Stimulated activated CD8-positive, alpha-beta memory T cell treated with anti-CD3 and anti-CD28 coated beads, Interleukin-15, amount 100 ng/mL, for 4 hours (primary cell): ENCODE results near the gene ARHGAP35.
"Not testable (repeated sequence)": the region's sequence is repeated elsewhere in the genome, so short reads cannot be mapped to it uniquely, and the experiment has no call there.

Source experiments
- DNase-seq, 2 donors: peaks; one replicate each; pipeline ENCODE4 v3.0.0-alpha.2; 2020; ENCODE audit warnings: low read depth in 2 of 2

The ARHGAP35 gene

DNA sequence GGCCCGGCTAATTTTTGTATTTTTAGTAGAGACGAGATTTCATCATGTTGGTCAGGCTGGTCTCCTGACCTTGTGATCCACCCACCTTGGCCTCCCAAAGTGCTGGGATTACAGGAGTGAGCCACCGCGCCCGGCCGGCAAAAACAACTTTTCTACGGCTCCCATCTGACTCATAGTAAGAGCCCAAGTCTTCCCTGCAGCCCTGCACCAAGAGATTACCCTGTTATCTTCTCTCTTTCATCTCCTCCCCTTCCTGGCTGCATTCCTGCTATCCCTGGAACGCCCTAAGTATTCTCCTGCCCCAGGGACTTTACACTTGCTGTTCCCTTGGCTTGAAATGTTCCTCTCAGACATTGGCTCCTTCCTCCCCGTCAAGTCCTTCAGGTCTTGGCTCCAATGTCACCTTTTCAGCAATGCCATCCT is 16.7 kb upstream of the ARHGAP35 start:
- no peak for DNase-seq

DNA sequence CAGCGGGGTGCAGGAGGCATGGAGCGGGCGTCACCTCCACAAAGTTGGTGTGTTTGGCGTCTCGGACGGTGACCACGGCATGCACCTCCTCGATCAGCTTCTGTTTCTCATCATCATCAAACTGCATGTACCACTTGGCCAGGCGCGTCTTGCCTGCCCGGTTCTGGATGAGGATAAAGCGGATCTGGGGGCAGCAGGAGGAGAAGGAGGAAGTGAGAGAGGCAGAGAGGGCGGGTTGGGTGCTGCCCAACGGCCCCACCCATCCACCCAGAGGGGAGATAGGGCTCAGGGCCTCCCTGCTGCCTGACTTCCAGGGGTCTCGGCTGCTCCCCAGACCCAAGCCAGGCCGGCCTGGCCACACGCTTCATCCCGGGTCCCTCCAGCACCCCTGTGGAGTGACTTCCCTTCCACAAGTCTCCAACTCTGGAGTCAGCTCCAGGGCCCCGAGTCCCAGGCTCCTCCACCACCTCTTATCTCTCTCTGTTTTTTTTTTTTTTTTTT is 14.8 kb upstream of the ARHGAP35 start:
- DNase-seq: no peak

DNA sequence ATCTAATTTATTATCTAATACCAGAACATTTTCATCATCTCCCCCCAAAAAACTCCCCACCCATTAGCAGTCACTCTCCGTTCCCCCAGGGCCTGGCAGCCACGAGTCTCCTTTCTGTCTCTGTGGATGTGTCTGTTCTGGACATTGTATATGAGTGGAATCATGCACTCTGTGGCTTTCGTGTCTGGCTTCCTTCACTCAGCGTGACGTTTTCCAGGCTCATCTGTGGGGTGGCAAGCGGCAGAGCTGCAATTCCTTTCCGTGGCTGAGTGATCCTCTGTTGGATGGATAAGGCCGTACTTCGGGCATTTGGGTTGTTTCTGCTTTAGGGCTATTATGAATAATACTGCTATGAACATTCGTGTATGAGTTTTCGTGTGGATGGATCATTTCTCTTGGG is 13.3 kb upstream of the ARHGAP35 start:
- no peak for DNase-seq

DNA sequence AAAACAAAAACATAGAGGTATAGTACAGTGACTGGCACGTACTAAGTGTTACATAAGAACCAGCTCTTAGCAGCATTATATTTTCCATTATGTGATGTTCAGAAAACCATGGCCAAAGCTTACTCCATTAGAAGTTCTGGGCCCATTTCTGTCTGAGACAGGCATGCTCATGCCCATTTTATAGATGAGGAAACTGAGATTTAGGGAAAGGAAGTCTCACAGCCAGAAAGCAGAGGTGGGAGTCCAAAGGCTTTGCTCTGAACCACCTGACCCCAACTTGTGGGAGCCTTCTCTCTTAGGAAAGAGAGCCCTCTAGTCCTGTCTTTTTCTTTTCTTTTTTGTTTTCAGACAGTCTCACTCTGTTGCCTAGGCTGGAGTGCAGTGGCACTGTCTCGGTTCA is 12.4 kb upstream of the ARHGAP35 start:
- DNase-seq: no peak

DNA sequence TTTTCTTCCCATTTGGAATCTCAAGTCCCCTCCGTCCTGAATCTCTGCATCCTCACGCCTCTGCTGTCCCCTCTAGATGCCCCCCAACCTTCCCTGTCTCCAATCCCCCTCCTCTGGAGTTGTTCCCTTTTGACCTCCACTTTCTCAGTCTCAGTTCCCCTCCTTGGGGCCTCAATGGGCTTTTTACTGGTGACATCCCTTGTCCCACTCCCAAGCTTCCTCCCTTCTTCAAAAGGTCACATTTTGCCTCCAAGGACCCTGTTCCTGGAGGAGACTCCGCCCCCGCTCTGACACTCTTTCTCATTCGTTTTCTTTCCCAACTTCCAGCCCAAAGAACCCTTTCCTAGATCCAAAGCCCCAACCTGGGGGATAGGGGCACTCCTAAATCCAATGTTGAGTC is 11.2 kb upstream of the ARHGAP35 start:
- no peak for DNase-seq

DNA sequence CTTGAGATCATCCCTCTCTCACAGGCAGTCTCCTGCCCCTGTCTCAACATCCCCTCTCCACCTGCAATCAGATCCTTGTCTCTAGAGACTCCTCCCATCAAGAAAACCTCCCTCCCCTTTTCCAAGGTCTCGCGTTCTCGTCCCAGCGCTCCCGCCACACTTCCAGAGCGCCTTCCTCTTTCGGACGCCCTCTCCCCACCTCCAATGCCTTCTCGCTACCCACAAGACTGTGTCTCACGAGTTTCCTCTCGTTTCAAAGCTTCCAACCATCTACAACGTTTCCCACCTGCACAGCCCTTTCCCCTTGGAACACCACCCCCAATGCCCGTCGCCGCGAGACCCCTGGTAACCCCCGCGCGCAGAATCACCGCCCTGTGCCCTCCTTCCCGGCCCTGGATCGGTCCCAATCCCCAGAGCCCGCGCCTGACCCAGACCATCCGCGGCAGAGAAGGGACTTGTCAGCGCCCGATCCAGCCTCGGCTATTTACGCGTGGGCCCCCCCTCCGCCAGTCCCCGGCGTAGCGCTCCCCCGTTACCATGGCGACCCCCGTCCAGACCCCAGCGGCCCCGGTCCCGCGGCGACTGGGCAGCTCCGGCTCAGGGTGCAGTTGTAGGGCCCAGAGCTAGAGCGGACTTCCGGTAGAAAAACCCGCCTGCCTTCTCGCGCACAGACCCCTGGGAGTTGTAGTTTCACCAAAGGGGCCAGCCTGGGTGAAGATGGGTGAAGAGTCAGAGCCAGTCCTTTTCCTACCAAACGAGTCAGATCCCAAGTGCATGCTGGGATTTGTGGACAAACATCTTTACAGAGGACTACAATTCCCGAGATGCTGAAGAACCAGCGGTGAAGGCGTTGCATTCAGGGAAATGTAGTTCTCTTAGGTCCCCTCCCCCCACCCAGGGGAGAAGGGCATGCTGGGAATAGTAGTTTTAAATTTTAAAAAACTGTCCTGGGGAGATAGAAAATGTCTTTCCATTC is 10.3 kb upstream of the ARHGAP35 start, which contains the start of gene AP2S1:
Gene AP2S1, minus strand, starts transcription at position 619 of the 976 bp plus-strand sequence. Its CDS starts 80 bp downstream, at position 539.
- peak; percentile 76 to 89 for DNase-seq

DNA sequence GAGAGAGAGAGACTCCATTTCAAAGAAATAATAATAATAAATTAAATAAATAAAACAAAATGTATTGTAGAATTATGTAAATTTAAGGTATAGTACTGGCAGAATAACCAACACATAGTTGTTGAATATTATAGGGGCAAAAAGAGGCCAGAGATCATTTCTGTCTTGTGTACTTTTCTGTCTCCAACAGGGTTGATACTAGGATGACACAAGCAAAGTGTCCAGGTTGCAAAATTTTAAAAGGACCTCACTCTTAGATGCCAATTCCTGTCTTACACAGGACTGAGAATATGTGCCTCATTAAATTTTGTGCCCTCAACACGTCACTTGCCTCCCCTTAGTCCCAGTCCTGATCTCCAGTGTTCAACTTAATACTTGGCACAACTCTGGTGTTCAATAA is 8.0 kb upstream of the ARHGAP35 start:
- no peak for DNase-seq

DNA sequence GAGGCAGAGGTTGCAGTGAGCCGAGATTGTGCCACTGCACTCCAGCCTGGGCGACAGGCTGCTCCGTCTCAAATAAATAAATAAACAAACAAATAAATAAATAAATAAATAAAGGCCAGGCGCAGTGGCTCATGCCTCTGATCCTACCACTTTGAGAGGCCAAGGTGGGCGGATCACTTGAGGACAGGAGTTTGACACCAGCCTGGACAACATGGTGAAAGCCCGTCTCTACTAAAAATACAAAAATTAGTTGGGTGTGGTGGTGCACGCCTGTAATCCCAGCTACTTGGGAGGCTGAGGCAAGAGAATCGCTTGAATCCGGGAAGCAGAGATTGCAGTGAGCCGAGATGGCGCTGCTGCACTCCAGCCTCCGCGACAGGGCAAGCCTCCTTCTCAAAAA is 6.1 kb upstream of the ARHGAP35 start:
- DNase-seq: not testable (repeated sequence)

DNA sequence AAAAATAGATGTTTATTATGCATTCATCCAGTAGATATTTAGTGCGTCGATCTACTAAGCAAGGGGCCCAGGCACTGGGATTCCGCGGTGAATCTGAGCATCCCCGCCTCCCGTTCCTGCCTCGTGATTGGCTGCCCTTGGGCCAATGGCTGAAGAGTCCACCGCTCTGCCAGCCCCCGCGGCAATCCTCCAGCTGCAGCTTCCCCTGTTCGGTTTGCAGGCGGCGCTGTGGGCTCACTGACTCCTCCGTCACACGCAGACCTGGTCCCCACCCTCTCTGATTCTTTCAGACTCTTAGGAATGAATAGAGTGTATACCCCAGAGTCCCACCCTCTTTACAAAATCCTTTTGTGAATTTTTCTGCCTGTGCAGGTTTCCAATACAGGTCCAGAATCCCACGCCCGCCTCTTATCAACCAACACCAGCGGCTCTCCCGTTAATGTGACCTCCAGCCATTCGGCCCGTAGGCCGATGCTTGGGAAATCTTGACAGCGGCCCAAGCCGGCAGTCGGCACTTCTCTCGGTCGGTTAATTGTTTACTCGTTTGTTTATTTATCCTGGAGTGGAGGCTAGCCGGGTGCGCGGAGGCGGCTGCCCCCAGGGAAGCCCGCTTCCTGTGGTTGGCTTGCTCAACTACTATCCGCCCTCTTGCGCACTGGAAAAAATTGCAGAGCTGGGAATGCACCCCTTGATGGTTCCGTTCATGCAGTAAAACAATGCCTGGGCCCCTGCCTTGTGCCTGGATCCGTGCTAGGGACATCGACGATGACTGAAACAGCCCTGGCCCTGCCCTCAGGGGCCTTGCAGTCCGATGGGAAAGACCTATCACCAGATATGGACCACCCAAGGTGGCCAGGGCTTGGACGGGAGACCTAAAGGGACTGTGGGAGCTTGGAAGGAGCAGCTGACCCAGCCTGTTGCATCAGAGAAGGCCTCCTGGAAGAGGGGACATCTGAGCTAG is 4.5 kb upstream of the ARHGAP35 start:
- DNase-seq: peak; percentile 78 to 82

DNA sequence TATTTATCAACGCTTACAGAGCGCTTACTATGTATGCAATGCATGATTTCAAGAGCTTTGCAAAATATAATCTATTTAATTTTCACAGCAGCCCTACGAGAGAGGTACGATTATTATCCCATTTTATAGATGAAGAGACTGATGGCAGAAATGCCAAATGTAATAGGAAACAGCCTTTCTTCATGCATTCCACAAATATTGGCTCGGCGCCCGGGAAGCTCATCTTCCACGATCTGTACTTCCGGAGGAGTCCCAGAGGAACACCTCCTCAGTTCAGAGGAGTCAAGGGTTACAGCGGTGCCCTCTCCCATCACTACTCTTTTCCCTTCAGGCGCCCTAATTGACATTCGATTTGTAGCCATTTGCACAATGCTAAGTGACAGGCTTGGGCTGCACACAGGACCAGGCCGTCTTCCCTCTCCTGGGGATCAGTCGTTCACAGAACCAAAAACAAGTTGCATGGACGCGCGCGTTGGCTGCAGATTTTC is 1.1 kb upstream of the ARHGAP35 start:
- DNase-seq: no peak

DNA sequence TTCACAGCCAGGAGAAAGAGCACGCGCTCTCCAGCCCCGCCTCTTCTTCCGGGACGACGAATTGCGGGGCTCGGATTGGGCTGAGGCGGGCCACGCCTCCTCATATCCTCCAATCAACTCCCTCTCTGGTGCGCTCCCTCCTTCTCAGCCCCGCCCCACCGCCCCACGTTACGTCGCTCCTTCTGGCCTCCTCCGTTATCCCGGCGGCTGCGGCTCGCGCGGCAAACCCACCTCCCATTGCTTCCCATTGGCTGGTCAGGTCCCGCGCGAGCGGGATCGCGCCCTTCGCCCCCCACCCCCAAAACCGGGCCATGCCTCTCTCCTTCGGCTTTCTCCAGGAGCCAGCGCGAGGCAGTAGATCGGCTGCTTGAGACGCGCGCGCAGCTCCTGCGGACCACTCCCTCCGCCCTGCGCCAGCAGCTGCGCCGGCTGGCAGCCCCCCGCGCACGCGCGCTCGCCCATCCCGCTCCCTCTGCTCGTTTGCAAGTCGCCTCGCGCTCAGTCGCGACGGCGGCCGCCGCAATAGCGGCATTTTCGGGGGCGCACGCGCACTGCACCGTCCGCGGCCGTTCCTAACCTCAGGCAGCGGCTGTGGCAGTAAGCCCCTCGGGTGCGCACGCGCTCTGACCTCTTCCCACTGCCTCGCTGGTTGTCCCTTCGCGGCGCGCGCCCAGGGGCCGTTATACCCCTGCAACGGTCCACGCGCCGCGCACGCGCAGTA is 512 bp upstream of the ARHGAP35 start:
- DNase-seq: peak; percentile 85 to 90

DNA sequence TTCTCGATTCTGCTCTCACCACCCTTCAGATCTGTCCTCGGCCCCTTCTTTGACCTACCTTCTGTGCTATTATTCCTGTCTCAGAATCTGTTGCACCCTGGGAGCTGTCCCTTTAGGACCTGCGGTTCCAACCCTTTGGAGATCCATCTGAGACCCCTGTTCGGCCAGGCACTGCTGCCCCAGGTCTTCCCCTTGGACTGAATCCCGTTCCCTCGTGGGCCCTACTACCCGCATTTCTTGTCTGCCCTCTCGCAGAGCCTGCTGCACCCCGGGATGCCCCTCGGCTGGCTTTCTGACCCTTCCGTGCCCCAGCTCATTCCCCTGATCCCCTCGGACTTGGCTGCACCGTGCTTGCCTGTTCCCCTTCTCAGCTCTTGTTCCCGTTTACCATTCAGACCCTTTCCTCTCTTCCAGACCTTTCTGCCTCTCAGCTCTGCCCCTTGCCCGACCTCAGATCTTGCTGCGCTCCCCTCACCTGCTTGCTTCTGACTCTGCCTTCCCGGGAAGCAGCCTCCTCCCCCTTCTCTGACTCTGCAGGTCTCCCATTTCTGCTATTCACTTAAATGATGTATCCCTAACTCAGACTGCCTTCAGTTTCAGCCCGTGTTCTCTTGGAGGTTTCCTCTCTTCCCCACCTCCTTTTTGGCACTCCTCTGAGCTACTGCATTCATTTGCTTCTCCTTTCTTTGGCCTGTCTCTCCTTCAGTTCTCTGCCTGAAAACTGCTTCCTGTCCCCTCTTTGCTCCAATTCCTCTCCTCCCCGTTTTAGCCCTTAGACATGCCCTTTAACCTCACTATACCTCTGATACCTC is 1.1 kb downstream of the ARHGAP35 start:
- DNase-seq: no peak

DNA sequence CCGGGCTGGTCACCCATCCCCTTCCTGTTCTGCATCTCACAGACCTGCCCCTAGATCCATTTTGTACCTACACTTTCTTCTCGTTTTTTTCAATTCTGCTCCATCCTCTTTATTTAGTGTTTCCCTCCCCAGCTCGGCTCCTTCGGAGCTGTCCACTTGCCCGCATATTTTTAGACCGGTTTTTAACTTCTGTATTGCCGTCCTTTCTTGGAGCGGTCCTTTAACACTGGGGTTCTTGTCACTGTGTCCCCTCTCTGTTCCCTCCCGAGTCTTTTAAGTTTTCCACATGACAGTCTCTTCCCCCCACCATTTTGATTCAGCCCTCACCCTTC is 1.7 kb downstream of the ARHGAP35 start:
- DNase-seq: no peak

DNA sequence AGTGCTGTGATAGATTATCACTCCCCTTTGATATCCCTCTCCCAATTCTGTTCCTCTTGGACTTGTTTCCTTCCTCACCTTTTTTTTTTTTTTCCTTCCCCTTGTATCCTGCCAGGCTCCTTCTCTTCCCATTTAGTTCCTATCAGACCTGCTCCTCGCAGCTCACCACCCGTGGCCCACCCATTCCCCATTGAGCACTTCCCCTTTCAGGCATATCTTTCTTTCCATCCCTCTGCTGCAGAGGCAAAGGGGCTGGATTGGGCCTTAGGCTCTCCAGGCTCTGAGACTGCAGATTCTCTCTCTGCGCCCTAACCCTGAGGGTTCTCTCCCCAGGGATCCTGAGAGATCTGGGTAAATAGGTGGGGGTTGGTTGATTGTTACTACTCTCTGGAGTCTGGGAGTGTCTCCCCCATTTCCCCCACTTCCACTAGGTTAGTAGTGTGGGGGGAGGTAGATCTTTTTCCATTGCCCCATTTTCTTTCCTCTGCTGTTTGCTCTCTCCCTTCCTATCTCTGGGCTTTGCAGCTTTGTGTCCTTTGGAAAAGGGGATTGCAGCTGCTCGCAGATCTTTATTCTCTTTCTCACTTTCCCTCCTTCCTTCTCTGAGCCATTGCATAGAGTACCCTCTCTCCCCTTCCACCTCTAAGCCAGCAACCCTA is 2.3 kb downstream of the ARHGAP35 start:
- no peak for DNase-seq

DNA sequence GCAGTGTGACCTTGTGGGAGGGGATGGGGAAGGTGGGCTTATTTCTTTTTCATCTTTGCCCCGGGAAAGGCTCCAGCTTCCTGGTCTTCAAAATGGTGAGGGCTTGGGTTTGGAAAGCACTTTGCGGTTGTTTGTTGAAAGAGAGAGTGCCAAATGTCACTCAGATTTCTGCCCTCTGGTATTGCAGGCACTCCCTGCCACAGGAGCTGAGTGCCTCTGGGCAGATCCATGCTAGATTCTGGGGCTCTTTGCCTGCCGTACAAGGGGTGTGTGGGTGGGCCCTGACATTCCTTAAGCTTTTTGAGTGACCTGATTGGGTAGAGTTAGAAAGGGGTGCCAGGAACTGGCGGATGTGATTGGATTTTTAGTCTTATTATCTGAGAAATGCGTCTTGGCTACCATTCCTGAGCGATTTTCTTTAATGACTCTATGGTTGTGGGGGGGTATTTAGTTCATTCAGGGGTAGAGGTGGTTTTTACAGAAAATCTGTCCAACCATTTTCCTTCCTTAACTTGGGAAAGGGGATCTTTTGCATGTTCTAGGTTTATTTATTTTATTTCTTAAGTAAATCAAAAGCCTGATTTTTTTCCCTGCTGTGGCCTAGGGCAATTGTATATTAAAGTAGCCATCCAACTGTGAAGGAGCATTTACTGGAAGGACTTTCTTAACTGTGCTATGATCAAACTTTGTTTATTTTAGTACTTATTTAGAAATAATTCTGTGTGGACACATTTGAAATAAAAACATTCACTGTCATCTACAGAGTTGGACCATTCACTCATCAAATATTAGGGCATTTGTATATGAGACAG is 3.2 kb downstream of the ARHGAP35 start:
- DNase-seq: no peak

DNA sequence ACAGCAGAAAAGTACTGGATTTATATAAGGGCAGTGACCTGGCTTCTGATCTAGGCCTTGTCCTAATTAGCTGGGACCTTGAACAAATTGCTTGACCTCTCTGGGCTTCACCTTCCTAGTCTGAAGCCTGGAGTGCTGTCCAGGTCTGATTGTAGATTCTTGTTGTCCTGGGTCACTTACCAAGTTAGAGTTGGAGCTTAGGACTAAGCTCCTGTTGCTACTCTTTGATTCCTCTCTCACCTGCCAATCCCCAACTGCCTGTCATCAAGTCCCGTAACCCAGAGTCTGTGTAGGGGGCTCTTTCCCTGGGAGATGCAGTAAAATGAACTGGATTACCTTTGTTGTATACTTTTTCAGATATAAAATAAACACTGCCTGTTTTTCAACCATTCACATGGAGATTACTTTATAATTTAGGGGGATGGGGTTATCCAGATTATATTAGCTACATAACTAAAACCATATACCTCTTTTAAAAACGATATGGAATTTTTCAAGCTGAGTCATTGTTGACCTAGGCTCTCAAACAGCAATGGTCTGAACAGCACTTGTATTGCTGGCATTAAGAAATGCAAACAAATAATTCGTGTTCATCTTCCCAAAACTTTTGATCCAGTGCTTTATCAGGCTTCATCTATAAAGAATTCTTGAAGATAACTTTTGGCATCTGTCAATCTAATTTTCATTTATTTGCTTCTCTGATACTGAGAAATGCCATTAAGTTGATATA is 5.8 kb downstream of the ARHGAP35 start:
- no peak for DNase-seq

DNA sequence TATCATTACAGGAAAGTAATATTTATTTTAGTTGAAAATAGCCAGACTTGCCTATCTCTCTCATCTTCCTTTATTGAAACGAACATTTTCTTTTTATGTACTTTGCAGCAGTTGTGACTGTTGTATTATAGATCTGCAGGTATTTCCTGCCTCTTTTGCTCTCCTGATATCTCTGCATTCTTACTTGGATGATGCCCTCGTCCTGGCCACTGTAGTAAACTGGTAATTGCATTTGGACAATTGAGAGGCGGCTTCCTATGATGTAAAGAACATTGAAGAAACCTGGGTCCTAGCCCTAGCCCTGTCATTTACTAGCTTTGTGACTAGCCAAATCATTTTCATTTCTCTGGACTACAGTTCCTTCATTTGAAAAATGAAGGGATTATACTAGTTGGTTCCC is 6.4 kb downstream of the ARHGAP35 start:
- no peak for DNase-seq

DNA sequence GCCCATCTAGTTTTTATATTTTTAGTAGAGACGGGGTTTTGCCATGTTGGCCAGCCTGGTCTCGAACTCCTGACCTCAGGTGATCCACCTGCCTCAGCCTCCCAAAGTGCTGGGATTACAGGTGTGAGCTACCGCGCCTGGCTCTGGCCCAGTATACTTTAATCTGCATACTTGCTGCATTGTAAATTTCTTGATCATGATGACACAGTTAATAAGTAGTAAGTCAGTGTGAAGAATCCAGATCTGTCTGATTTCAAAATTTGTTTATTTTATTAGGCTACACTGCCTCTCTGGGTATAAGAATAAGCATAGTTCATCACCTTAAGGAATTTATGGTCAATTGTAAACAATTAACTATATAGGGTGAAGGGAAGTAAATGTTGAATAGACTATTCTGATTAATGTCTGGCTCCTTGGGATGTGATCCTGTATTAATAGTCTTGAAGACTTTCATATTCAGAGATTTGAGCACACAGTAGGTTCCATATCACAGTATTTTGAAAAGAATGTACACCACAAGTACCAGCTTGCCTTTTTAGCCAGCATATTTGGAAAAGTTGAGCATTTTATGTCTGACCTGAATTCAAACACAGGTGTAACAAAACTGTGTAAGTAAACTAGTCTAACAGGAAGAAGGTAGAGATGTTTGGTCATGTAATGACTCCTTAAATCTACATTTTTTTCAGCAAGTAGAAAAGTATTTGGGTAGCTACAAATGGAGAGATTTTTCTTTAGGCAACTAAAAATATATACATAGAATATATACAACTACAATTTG is 7.4 kb downstream of the ARHGAP35 start:
- no peak for DNase-seq
